NCI-H1048 (cell line): ENCODE measurements around the gene SHPK.

Experiments
- DNase-seq: peaks from one replicate; lab custom pipeline; 2025; lab: John Stamatoyannopoulos, UW

SHPK gene

GRCh38 chr17:3626831-3627768 lies 8.9 kb downstream of the SHPK start:
- DNase-seq, result no peak

- no peak for DNase-seq
Measured at GRCh38 chr17:3622977-3623594, 13.0 kb downstream of the SHPK start.

- DNase-seq, result no peak
Measured at GRCh38 chr17:3621146-3621720, 14.8 kb downstream of the SHPK start.

- no peak for DNase-seq
Measured at GRCh38 chr17:3615160-3615870, 20.7 kb downstream of the SHPK start.

- DNase-seq, result no peak
Measured at GRCh38 chr17:3613124-3613523, 22.9 kb downstream of the SHPK start.

- DNase-seq, result no peak
Measured at GRCh38 chr17:3610523-3610922, 25.5 kb downstream of the SHPK start.

- no peak for DNase-seq
Measured at GRCh38 chr17:3609689-3610088, 26.4 kb downstream of the SHPK start.

- no peak for DNase-seq
Measured at GRCh38 chr17:3603870-3604259, 32.2 kb downstream of the SHPK start.

GRCh38 chr17:3603119-3603869 lies 32.8 kb downstream of the SHPK start:
- DNase-seq, result no peak

- DNase-seq, result no peak
Measured at GRCh38 chr17:3602499-3602898, 33.6 kb downstream of the SHPK start.

GRCh38 chr17:3600529-3601205 lies 35.4 kb downstream of the SHPK start:
- no peak for DNase-seq

GRCh38 chr17:3598078-3598477 lies 38.0 kb downstream of the SHPK start:
- DNase-seq, result no peak

GRCh38 chr17:3596804-3597464 lies 39.1 kb downstream of the SHPK start:
- DNase-seq, result no peak

- DNase-seq, result no peak
Measured at GRCh38 chr17:3594976-3595375, 41.1 kb downstream of the SHPK start.

- DNase-seq, result no peak
Measured at GRCh38 chr17:3594051-3594800, 41.8 kb downstream of the SHPK start.

GRCh38 chr17:3593384-3593783 lies 42.7 kb downstream of the SHPK start:
- no peak for DNase-seq

- no peak for DNase-seq
Measured at GRCh38 chr17:3592216-3592860, 43.7 kb downstream of the SHPK start.

- no peak for DNase-seq
Measured at GRCh38 chr17:3590768-3591167, 45.3 kb downstream of the SHPK start.

- DNase-seq, result no peak
Measured at GRCh38 chr17:3590231-3590630, 45.8 kb downstream of the SHPK start.
